Pons (tissue), 1 donor: ENCODE measurements around the gene HMGCR.

ENCODE experiments used
- DNase-seq: peaks from one replicate; pipeline ENCODE4 v3.0.0-alpha.2; 2016; ENCODE audit warnings: low spot score

HMGCR gene

DNA sequence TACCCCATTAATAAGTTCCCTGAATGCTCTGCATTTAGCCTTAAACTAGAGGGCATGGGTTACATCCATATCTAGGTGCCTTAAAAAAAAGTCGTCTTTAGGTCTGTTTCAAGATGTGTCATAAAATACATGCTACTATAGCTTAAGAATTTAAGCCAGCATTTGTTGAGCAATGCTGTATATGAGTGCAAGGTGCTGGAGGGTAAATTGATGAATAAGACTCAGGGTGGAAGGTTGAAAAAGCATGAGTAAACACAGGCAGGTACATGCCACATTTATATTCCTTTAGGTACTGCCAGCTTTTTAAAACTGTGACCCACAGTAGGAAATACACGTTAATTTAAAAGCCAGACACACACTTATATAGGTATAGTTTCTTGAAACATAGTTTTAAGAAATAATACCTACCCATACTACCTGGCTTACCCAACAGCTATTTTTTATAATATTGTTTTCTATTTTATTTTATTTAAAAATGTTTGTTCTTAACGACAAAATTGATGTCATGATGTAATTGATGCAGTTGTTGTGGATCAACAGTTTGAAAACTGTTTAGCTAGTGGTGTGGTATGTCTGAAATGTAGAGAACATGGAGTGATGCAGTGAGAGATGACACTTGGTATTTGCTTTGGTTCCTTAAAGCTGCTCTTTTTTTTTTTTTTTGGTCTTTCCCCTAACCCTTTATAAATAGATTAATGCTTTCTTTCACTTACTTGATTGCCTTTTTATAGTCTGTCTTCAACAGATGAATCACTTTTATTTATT, 3.9 kb downstream of the HMGCR start:
- DNase-seq: no peak

DNA sequence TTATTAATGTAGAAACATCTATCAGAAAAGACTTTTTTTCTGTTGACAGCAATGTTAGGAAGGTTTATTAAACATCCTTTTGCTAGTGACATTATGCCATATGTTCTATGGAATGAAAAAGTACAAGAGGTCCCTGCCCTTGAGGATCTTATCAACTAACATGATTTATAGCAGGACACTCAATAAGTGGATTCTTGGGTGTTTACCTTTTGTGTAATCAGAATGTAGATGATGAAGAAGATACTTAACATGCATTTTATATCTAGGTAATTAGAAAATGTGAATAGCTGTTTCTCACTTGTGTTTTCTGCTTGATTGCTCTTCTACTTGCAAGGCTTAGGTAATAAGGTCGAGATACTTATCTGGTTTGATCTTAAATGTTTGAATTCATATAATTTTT, 4.9 kb downstream of the HMGCR start:
- DNase-seq: no peak

DNA sequence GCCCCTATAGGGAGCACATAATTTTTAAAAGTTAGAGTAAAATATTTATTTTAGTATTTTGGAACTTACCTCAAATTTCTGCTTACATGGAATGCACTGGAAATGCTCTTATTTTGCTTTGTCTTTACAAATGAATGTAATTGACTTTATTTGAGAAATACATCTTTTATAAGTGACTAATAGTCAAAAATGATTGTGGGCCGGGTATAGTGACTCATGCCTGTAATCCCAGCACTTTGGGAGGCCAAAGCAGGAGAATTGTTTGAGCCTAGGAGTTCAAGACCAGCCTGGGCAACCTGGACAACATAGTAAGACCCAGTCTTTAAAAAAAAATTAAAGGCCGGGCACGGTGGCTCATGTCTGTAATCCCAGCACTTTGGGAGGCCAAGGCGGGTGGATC, 5.8 kb downstream of the HMGCR start:
- no peak for DNase-seq

DNA sequence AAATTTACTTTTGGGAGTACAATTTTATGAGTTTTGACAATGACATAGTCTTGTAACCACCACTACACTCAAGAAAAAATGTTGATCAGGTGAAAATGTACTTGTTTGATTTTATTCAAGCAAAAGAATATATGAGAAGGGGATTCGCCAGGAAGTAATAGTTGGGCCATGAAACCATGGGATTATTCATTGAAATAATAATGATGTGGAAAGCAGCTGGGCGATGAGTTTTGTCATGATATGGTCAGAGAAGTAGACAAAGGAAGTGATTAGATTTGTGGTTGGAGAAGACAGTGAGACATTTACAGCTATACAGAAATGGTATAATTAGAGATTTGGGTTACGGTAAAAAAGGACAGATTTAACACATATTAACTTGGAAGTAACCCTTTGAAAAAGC, 11.2 kb downstream of the HMGCR start:
- DNase-seq: no peak

DNA sequence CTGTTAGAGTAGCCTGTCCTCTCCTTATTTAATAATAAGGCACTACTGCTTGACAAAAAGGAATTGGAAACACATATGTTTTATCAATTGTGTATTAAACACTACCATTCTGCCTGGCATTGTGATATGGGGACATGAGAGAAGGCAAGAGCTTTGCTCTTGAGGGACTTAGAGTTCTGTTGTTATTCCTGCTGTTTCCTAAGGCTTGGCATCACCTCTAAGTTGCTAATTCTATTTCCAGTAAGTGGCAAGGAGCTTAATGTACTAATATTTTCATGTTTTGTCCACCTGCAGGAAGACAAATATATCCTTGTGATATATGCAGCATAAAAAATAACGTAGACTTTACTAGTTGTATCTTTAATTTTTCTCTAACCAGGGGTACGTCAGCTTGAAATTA, 12.6 kb downstream of the HMGCR start:
- DNase-seq: no peak

DNA sequence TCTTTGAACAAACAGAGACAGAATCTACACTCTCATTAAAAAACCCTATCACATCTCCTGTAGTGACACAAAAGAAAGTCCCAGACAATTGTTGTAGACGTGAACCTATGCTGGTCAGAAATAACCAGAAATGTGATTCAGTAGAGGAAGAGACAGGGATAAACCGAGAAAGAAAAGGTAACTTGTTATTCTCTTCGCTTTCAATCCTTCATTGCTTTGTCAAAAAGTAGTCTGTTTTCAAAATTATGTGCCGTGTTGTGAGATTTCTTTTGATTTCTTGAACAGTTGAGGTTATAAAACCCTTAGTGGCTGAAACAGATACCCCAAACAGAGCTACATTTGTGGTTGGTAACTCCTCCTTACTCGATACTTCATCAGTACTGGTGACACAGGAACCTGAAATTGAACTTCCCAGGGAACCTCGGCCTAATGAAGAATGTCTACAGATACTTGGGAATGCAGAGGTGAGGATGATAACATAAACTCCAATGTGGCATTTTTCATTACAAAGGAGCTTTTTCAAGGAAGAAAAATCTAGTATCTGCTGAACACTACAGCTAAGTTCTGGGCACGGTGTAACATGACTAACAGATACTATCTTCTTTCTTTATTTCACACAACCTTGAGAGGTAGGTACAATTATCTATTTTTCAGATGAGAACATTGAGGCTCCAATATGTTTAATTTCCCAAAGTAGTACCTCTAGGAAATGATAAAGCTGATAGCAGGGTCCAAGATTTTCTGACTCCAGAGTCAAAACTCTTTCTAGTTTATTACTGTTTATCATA, 14.3 kb downstream of the HMGCR start:
- DNase-seq: no peak

DNA sequence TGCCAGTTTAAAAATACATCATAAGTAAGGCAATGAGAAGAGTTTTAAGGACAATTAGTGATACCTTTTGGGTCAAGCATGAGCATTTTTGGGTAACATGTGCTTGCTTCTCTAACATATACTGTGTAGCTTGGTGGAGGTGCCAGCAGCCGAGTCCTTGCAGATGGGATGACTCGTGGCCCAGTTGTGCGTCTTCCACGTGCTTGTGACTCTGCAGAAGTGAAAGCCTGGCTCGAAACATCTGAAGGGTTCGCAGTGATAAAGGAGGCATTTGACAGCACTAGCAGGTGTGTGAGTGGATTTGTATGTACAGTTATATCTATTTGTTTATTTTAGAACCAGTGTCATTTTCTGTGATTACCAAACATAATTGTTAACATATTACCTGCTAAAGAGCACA, 18.2 kb downstream of the HMGCR start:
- no peak for DNase-seq

DNA sequence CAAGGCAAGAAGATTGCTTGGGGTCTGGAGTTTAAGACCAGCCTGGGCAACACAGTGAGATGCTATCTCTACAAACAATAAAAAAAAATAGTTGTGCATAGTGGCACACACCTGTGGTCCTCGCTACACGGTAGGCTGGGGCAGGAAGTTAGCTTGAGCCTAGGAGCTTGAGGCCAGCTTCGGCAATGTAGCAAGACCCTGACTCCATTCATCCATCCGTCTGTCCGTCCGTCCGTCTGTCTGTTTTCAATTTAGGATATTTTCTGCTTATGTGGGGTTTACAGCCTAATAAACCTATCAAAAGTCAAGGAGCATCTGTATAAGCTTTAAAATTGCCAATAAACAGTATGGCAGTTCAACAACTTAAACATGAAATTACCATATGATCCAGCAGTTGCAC, 19.7 kb downstream of the HMGCR start:
- no peak for DNase-seq

DNA sequence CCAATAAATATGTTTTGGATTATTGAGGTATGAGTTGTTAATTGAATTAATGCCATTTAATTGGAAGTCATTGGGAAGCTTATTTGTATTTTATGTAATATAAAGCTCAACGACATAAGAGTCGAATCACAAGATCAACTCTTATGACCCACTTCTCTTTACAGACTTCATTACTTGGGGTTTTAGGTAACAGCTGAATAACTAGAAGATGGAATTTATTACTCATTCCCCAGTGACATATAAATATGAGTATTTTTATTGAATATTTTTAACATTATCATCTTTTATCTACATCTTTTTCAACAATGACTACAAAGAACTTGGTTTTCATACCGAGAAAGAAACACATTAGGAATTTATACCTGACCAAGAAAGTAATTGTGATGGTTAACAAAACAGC, 21.1 kb downstream of the HMGCR start:
- no peak for DNase-seq

DNA sequence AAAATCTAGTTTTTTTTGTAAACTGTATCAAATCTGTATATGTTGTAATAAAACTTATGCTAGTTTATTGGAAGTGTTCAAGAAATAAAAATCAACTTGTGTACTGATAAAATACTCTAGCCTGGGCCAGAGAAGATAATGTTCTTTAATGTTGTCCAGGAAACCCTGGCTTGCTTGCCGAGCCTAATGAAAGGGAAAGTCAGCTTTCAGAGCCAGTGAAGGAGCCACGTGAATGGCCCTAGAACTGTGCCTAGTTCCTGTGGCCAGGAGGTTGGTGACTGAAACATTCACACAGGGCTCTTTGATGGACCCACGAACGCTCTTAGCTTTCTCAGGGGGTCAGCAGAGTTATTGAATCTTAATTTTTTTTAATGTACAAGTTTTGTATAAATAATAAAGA, 24.3 kb downstream of the HMGCR start:
- DNase-seq: peak; percentile 59

DNA sequence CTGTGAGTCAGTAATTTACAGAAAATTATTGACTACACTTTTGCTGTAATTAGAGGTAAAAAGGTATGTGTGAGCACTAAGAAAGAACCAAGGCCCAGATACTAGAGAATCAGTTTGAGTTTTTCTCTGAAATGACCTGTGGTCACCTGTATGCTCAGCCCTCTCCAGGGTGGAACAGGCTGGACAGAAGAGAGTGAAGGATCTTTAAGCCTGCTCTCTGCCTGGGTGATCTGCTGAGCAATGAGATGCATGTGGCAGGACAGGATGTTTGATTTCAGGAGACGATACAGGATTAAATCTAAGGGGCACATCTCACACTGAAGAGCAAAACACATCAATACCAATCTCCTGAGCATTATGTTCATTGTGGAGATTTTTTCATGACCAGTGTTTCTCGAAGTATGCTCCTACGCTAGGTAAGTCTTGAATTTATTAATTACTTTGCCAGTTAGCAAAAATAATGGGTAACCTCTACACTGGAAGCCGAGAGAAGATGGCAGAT, 25.5 kb downstream of the HMGCR start:
- no peak for DNase-seq

DNA sequence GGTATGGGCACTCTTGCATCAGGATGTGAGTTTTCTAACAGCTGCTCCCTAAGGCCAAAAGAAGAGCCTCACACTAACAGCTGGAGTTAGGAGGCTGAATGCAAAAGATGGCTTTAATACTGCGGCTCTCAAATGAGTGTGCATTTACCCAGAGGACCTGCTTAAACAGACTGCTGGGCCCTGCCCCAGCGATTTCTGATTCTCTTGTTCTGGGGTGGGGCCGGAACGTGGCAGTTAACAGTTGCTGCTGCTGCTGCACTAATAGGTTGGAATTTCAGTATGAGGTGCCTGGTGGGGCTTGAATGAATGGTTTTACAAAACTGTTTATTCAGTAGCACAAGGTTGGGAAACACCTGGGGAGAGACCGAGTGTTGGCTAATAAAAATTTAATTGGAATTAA, 26.1 kb downstream of the HMGCR start:
- no peak for DNase-seq

DNA sequence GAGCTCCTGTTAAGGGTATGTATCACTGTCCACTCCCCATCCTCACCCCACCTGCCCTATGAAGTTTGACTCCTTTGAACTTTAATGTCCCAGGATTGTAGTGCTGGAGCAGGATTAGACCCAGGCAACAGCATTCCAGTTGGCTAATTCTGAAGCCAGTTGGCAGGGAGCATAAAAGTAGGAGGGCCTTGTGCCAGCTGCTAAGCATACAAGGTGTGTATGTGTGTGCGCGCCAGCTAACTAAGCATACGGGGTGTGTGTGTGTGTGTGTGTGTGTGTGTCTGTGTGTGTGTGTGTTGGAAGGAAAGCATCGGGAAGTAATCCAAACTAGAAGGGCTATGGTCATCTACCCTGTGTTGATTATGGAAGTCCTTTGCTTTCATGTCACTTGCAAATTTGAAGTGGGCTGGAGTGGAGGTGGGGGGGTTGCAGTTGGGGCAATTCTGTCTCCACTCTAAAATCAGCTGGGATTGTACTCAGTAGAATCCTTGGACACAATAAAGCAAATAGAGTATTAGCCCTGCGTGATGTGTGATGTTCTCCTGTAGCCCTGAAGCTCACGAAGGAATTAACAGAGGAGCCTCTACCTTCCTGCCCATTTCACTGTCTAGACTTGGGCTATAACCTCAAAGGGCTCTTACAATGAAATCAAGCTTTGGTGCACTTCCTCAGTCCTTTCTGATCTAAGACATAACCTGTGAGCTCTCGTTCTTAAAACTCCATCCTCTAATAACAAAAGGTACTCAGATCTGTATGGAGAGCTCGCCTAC, 26.9 kb downstream of the HMGCR start:
- DNase-seq: no peak

DNA sequence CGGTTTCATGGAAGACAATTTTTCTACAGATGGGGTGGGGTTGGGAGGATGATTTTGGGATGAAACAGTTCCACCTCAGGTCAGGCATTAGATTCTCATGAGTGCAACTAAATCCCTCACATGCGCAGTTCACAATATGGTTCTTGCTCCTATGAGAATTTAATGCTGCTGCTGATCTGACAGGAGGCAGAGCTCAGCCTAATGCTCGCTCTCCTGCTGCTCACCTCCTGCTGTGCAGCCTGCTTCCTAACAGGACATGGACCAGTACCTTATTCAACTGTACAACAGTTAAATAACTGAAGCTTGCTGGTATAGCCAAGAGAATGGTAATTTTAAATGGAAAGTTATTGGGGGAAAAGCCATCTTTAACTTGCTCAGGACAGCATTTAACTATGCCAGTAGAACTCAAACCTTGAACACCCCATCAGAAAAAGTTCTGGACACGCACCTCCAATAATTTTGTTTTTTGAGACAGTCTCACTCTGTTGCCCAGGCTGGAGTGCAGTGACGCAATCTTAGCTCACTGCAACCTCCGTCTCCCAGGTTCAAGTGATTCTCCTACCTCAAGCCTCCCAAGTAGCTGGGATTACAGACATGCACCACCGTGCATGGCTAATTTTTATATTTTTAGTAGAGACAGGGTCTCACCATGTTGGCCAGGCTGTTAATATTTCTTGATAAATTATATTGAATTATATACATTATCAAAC, 27.7 kb downstream of the HMGCR start:
- DNase-seq: no peak

DNA sequence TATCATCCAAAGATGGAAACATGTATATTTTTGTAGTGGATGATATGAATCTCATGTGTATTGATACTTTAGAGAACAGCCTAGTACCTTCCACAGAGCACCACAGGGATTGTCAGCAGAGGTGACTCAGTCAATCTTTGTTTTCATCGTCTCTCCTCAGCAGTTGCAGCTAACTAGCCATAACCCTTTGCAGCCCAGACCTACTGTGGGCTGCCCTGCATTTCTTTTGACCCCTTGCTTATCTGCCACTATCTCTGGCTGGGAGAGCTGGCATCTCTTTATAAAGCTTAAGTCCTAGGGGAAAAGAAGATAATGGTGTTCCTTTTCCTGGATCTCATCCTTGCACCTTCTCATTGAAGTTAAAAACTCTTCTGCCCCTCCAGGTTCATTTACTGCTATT, 28.7 kb downstream of the HMGCR start:
- no peak for DNase-seq

DNA sequence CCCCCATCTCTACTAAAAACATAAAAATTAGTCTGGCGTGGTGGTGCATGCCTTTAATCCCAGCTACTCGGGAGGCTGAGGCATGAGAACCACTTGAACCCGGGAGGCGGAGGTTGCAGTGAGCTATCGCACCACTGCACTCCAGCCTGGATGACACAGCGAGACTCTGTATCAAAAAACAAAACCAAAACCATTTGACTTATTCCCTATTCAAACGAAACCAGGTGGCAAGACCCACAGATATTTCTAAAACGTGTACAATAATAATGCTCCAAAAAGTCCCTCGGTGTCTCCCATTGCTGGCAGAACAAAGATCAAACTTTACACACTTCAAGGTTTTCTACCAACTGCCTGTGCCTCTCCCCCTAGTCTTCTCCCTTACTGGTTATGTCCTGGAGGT, 29.8 kb downstream of the HMGCR start:
- DNase-seq: no peak

DNA sequence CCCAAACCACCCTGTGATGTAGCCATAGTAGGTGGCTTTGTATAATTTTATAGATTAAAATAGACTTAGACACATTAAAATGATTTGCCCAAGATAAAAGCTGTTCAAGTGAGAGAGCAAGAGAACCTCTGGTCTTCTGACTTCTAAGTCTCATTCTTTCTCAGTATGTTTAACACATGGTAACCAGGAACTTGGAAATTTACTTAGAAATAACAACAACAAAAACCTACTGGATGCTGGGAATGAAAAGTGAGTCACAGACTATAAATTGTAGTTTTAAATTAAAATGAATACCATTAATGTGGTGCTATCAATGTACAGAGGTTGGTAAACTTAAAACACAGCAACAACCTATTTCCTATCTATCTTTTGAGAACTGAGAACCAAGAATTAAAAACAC, 30.4 kb downstream of the HMGCR start:
- DNase-seq: no peak

DNA sequence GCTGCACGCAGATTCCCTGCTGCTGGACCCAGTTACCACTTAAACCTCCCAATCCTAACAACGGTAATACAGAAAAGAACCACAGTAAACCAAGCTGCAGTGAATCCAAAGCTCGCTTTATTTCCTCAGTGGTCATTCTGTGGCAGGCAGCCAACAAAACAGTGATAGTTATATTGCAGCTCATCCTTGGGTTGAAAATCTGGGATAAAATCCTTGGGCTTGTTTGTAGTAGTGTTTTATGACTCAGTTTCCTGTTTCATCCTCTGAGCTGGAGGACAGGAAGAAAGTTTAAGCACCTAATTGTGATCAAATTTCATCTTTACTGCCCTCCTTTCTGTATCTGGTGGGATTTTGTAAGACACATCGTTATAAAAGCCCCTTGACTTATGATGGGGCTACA, 31.4 kb downstream of the HMGCR start:
- no peak for DNase-seq

DNA sequence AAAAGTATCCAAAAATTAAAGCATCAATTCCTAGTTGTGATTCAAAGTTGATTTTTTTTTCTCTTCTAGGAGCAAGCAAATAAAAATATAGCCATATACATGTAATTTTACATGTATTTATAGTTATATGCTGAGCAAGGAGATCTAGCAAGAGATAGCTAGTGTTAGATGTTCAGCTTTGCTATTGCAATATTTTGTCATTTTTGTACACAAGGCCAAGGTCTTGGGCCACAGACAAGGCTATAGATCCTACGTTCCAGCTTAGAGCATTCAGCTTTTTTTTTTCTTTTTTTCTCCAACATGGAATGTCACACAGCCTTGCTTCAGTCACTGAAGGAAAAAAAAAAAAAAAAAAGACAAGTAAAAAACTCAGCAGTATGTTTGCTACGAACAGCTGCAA, 36.8 kb downstream of the HMGCR start:
- DNase-seq: no peak

DNA sequence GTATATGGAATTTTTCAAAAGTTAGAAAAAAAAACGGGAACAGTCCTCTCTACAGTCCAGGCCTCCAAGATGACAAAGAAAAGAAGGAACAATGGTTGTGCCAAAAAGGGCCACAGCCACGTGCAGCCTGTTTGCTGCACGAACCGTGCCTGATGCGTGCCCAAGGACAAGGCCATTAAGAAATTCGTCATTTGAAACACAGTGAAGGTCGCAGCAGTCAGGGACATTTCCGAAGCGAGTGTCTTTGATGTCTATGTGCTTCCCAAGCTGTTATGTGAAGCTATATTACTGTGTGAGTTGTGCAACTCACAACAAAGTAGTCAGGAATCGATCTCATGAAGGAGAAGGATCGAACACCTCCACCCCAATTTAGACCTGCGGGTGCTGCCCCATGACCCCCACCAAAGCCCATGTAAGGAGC, 37.4 kb downstream of the HMGCR start:
- no peak for DNase-seq

DNA sequence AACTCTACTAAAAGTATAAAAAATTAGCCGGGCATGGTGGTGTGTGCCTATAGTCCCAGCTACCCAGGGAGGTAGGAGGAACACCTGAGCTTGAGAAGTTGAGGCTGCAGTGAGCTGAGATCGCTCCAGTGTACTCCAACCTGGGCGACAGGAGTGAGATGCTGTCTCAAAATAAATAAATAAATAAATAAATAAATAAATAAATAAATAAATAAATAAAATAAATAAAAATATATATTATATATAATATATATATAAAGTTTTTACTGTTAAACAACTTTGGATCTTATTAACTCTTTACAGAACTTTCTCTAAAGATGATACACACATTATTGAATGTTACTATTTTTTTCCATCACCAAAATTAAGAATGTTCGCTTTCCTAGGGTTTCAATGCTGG, 38.4 kb downstream of the HMGCR start:
- DNase-seq: no peak

DNA sequence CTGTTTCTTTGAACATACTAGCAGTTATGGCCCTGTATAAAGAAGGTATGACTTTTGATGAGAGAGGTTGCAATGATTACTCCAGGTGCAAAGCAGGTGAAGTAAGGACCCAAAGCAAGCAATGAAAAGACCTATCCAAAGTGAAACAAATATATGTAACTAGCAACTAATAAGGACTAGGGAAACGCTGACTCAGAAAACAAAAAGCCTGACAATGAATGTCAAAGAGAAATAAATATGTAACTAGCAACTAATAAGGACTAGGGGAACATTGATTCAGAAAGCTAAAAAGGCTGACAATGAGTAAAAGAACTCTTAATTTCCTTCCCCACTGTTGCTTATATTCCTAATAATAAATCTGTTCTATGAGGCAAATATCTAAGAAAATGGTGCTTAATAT, 43.1 kb downstream of the HMGCR start:
- DNase-seq: no peak
